ENCODE results near the gene FBL.

The FBL gene

GRCh38 chr19:39824143-39825092 is 21.8 kb downstream of the FBL start:
- H3K27ac ChIP-seq (ENCODE audit: low read depth, low read length) = no peak overlapping the region; the same call in 1 of the 2 replicates
- TF ChIP-seq EZH2phosphoT487 (conservative IDR thresholded peaks at IDR 0.05; ENCODE audit: low read length) (no peak), CTCF (IDR thresholded peaks at IDR 0.05; ENCODE audit: insufficient read depth, low read length, poor library complexity, severe bottlenecking) (no peak)
- peak overlapping the region; percentile 61 for H3K9ac ChIP-seq (ENCODE audit: low read length)
- no peaks in the 10 kb centered on the region for H3F3A ChIP-seq (ENCODE audit: insufficient read depth)
- no peaks in the 10 kb centered on the region for H3K36me3 ChIP-seq (ENCODE audit: low read length)
- peaks cover 4% of the 10 kb centered on the region; the same call in 1 of the 2 replicates for H3K79me2 ChIP-seq (ENCODE audit: insufficient read depth, low read length)
- no peaks in the 10 kb centered on the region for H3K27me3 ChIP-seq (ENCODE audit: low read length)
- H2AFZ ChIP-seq (ENCODE audit: low read depth, low read length, severe bottlenecking) = peak overlapping the region; percentile 78
- H3K4me2 ChIP-seq (ENCODE audit: low read depth, low read length, poor library complexity, severe bottlenecking) = peak overlapping the region; percentile 82
- no peaks in the 10 kb centered on the region for H4K20me1 ChIP-seq (ENCODE audit: low read depth, low read length)
- peak overlapping the region; percentile 68 for H3K4me3 ChIP-seq (ENCODE audit: insufficient read depth, low read length, poor library complexity, severe bottlenecking)
- no peaks in the 10 kb centered on the region for H3K9me2 ChIP-seq (replicated peaks; ENCODE audit: insufficient read depth, low read length)
- no peaks in the 10 kb centered on the region for H3K9me3 ChIP-seq (ENCODE audit: insufficient read depth, low read length)

- Histone ChIP-seq H3K4me2 (ENCODE audit: low read depth, low read length, poor library complexity, severe bottlenecking) (peak overlapping the region; percentile 82), H4K20me1 (ENCODE audit: low read depth, low read length) (no peaks in the 10 kb centered on the region), H3K9me3 (ENCODE audit: insufficient read depth, low read length) (no peaks in the 10 kb centered on the region), H3F3A (ENCODE audit: insufficient read depth) (no peaks in the 10 kb centered on the region), H3K9ac (ENCODE audit: low read length) (peak overlapping the region; percentile 61), H3K79me2 (ENCODE audit: insufficient read depth, low read length) (peaks cover 4% of the 10 kb centered on the region; the same call in 1 of the 2 replicates), H2AFZ (ENCODE audit: low read depth, low read length, severe bottlenecking) (peak overlapping the region; percentile 74), H3K9me2 (replicated peaks; ENCODE audit: insufficient read depth, low read length) (no peaks in the 10 kb centered on the region), H3K36me3 (ENCODE audit: low read length) (no peaks in the 10 kb centered on the region), H3K27ac (ENCODE audit: low read depth, low read length) (no peak overlapping the region), H3K27me3 (ENCODE audit: low read length) (no peaks in the 10 kb centered on the region), H3K4me3 (ENCODE audit: insufficient read depth, low read length, poor library complexity, severe bottlenecking) (peak overlapping the region; percentile 68)
- no peak for TF ChIP-seq CTCF (IDR thresholded peaks at IDR 0.05; ENCODE audit: insufficient read depth, low read length, poor library complexity, severe bottlenecking)
- TF ChIP-seq EZH2phosphoT487 (conservative IDR thresholded peaks at IDR 0.05; ENCODE audit: low read length) = no peak
Observed at GRCh38 chr19:39823686-39824085, 22.5 kb downstream of the FBL start.

GRCh38 chr19:39820696-39821095 is 25.5 kb downstream of the FBL start:
- Histone ChIP-seq H3F3A (ENCODE audit: insufficient read depth) (no peaks in the 10 kb centered on the region), H4K20me1 (ENCODE audit: low read depth, low read length) (no peaks in the 10 kb centered on the region), H2AFZ (ENCODE audit: low read depth, low read length, severe bottlenecking) (no peak overlapping the region), H3K27ac (ENCODE audit: low read depth, low read length) (no peak overlapping the region), H3K27me3 (ENCODE audit: low read length) (no peaks in the 10 kb centered on the region), H3K4me2 (ENCODE audit: low read depth, low read length, poor library complexity, severe bottlenecking) (no peak overlapping the region), H3K79me2 (ENCODE audit: insufficient read depth, low read length) (peaks cover 4% of the 10 kb centered on the region; the same call in 1 of the 2 replicates), H3K9me2 (replicated peaks; ENCODE audit: insufficient read depth, low read length) (no peaks in the 10 kb centered on the region), H3K4me3 (ENCODE audit: insufficient read depth, low read length, poor library complexity, severe bottlenecking) (no peak overlapping the region), H3K9me3 (ENCODE audit: insufficient read depth, low read length) (no peaks in the 10 kb centered on the region), H3K36me3 (ENCODE audit: low read length) (no peaks in the 10 kb centered on the region), H3K9ac (ENCODE audit: low read length) (no peak overlapping the region)
- no peak for TF ChIP-seq EZH2phosphoT487 (conservative IDR thresholded peaks at IDR 0.05; ENCODE audit: low read length)

- TF ChIP-seq CTCF (IDR thresholded peaks at IDR 0.05; ENCODE audit: insufficient read depth, low read length, poor library complexity, severe bottlenecking) (no peak), EZH2phosphoT487 (conservative IDR thresholded peaks at IDR 0.05; ENCODE audit: low read length) (no peak)
- Histone ChIP-seq H3K36me3 (ENCODE audit: low read length) (no peaks in the 10 kb centered on the region), H3K4me2 (ENCODE audit: low read depth, low read length, poor library complexity, severe bottlenecking) (no peak overlapping the region), H3K9me3 (ENCODE audit: insufficient read depth, low read length) (no peaks in the 10 kb centered on the region), H2AFZ (ENCODE audit: low read depth, low read length, severe bottlenecking) (no peak overlapping the region), H3F3A (ENCODE audit: insufficient read depth) (no peaks in the 10 kb centered on the region), H4K20me1 (ENCODE audit: low read depth, low read length) (no peaks in the 10 kb centered on the region), H3K79me2 (ENCODE audit: insufficient read depth, low read length) (peaks cover 4% of the 10 kb centered on the region; the same call in 1 of the 2 replicates), H3K9me2 (replicated peaks; ENCODE audit: insufficient read depth, low read length) (no peaks in the 10 kb centered on the region), H3K9ac (ENCODE audit: low read length) (no peak overlapping the region), H3K27ac (ENCODE audit: low read depth, low read length) (no peak overlapping the region), H3K4me3 (ENCODE audit: insufficient read depth, low read length, poor library complexity, severe bottlenecking) (no peak overlapping the region), H3K27me3 (ENCODE audit: low read length) (no peaks in the 10 kb centered on the region)
Observed at GRCh38 chr19:39819786-39820185, 26.4 kb downstream of the FBL start.

Measured in SU-DHL-6 (cell line).